ENCODE data around the gene ANAPC1.

ANAPC1 gene

DNA sequence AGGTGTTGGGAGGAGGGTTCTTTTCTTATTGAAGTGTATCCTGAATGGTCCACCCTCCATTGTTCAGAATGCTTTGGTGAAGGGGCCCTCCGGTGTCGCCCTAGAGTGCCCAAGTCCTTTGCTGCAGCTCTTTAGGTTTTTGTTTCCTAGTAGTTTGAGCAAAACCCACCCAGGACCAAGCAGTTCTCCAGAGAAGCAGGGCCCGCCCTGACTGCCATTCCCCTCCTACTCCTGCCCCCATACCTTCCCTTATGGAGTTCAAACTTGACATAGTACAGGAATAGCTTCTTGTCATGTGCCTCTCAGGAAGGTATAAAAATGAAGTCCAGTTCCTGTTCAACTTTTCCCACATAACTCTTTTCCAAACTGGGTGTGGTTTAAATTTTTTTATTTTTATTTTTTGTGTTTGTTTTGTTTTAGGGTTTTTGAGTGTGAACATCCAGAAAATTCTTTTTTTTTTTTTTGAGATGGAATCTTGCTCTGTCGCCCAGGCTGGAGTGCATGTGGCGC lies 20.0 kb upstream of the ANAPC1 start:
- H3K36me3 ChIP-seq (ENCODE audit: insufficient read depth, low read length): no peaks in the 10 kb centered on the region
- H3K4me2 ChIP-seq (ENCODE audit: low read depth, low read length, poor library complexity, severe bottlenecking): peak overlapping the region; percentile 26
- TF ChIP-seq EZH2phosphoT487 (IDR thresholded peaks at IDR 0.05; ENCODE audit: borderline replicate concordance): no peak
- no peaks in the 10 kb centered on the region for H3K9me2 ChIP-seq (replicated peaks; ENCODE audit: low read depth, low read length)
- H3K79me2 ChIP-seq (ENCODE audit: insufficient read depth, low read length): peaks cover 20% of the 10 kb centered on the region; the same call in 1 of the 2 replicates
- H3K4me3 ChIP-seq (ENCODE audit: low read length, poor library complexity, severe bottlenecking): no peak overlapping the region
- H3K4me1 ChIP-seq (ENCODE audit: insufficient read depth, low read length, poor library complexity, severe bottlenecking): peaks cover 47% of the 10 kb centered on the region
- no peaks in the 10 kb centered on the region for H3K9me3 ChIP-seq (ENCODE audit: insufficient read depth, low read depth, low read length)
- no peaks in the 10 kb centered on the region for H4K20me1 ChIP-seq (ENCODE audit: insufficient read depth, low read length, poor library complexity, severe bottlenecking)
- peaks cover 10% of the 10 kb centered on the region for H3F3A ChIP-seq (ENCODE audit: low read depth)
- H2AFZ ChIP-seq (ENCODE audit: low read length): no peak overlapping the region
- H3K27me3 ChIP-seq (ENCODE audit: insufficient read depth, low read length, poor library complexity, severe bottlenecking): no peaks in the 10 kb centered on the region
- no peak overlapping the region for H3K9ac ChIP-seq (ENCODE audit: low read depth, low read length, poor library complexity, severe bottlenecking)

DNA sequence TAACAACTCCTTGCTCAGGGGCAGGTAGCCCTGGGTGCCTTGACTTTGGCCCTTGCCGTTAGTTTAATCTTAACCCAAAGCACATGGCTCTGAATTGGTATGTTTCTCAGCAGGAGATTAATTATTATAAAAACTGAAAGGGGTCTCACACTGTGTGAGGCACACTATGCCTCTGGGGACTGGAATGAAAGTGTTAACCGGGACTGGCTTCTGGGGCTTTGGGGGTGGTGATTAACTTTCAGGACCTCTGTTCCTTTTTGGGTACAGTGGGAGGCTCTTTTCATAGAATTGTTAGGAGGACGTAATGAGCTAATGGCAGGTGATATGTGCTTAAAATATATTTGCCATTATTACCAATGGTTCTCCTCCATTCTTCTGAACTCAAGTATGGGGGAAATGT lies 19.5 kb upstream of the ANAPC1 start:
- Histone ChIP-seq H3K4me2 (ENCODE audit: low read depth, low read length, poor library complexity, severe bottlenecking) (peak overlapping the region; percentile 26), H4K20me1 (ENCODE audit: insufficient read depth, low read length, poor library complexity, severe bottlenecking) (no peaks in the 10 kb centered on the region), H3K4me3 (ENCODE audit: low read length, poor library complexity, severe bottlenecking) (no peak overlapping the region), H3K9me2 (replicated peaks; ENCODE audit: low read depth, low read length) (no peaks in the 10 kb centered on the region), H3K27me3 (ENCODE audit: insufficient read depth, low read length, poor library complexity, severe bottlenecking) (no peaks in the 10 kb centered on the region), H3F3A (ENCODE audit: low read depth) (peaks cover 10% of the 10 kb centered on the region), H3K4me1 (ENCODE audit: insufficient read depth, low read length, poor library complexity, severe bottlenecking) (peaks cover 49% of the 10 kb centered on the region), H3K9me3 (ENCODE audit: insufficient read depth, low read depth, low read length) (no peaks in the 10 kb centered on the region), H3K36me3 (ENCODE audit: insufficient read depth, low read length) (no peaks in the 10 kb centered on the region), H3K79me2 (ENCODE audit: insufficient read depth, low read length) (peaks cover 24% of the 10 kb centered on the region; the same call in 1 of the 2 replicates), H3K9ac (ENCODE audit: low read depth, low read length, poor library complexity, severe bottlenecking) (no peak overlapping the region), H2AFZ (ENCODE audit: low read length) (no peak overlapping the region)
- TF ChIP-seq EZH2phosphoT487 (IDR thresholded peaks at IDR 0.05; ENCODE audit: borderline replicate concordance): no peak
- TF ChIP-seq, protein P1, sequence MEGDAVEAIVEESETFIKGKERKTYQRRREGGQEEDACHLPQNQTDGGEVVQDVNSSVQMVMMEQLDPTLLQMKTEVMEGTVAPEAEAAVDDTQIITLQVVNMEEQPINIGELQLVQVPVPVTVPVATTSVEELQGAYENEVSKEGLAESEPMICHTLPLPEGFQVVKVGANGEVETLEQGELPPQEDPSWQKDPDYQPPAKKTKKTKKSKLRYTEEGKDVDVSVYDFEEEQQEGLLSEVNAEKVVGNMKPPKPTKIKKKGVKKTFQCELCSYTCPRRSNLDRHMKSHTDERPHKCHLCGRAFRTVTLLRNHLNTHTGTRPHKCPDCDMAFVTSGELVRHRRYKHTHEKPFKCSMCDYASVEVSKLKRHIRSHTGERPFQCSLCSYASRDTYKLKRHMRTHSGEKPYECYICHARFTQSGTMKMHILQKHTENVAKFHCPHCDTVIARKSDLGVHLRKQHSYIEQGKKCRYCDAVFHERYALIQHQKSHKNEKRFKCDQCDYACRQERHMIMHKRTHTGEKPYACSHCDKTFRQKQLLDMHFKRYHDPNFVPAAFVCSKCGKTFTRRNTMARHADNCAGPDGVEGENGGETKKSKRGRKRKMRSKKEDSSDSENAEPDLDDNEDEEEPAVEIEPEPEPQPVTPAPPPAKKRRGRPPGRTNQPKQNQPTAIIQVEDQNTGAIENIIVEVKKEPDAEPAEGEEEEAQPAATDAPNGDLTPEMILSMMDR (conservative IDR thresholded peaks at IDR 0.05; ENCODE audit: low read length): no peak

DNA sequence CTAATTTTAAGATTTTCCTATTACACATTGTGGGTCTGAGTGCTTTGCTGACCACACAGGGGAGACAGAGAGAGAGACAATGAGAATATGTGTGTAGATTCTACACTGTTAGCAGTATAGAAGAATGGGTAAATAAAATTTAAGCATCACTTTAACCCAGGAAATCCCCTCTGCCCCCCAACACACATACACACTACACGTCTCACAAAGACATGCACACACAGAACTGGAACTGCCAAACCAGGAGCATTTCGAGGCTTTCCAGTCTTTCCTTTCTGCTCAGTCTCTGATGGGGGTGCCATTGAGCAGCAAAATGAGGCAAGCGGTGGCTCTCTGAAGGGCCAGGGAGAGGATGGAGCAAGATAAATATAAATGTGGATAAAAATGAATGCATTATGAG lies 16.9 kb upstream of the ANAPC1 start:
- TF ChIP-seq, protein P1 (conservative IDR thresholded peaks at IDR 0.05; ENCODE audit: low read length): peak; percentile 64
- no peak for TF ChIP-seq EZH2phosphoT487 (IDR thresholded peaks at IDR 0.05; ENCODE audit: borderline replicate concordance)
- peak overlapping the region; percentile 91 for H3K4me2 ChIP-seq (ENCODE audit: low read depth, low read length, poor library complexity, severe bottlenecking)
- H2AFZ ChIP-seq (ENCODE audit: low read length): no peak overlapping the region
- no peaks in the 10 kb centered on the region for H3K9me2 ChIP-seq (replicated peaks; ENCODE audit: low read depth, low read length)
- H3K9me3 ChIP-seq (ENCODE audit: insufficient read depth, low read depth, low read length): no peaks in the 10 kb centered on the region
- H3K27me3 ChIP-seq (ENCODE audit: insufficient read depth, low read length, poor library complexity, severe bottlenecking): no peaks in the 10 kb centered on the region
- H3K4me3 ChIP-seq (ENCODE audit: low read length, poor library complexity, severe bottlenecking): peak overlapping the region; percentile 79
- H3K79me2 ChIP-seq (ENCODE audit: insufficient read depth, low read length): peaks cover 21% of the 10 kb centered on the region; the same call in 1 of the 2 replicates
- peaks cover 43% of the 10 kb centered on the region for H3K4me1 ChIP-seq (ENCODE audit: insufficient read depth, low read length, poor library complexity, severe bottlenecking)
- no peak overlapping the region for H3K9ac ChIP-seq (ENCODE audit: low read depth, low read length, poor library complexity, severe bottlenecking)
- no peaks in the 10 kb centered on the region for H3K36me3 ChIP-seq (ENCODE audit: insufficient read depth, low read length)
- H4K20me1 ChIP-seq (ENCODE audit: insufficient read depth, low read length, poor library complexity, severe bottlenecking): no peaks in the 10 kb centered on the region
- peaks cover 10% of the 10 kb centered on the region for H3F3A ChIP-seq (ENCODE audit: low read depth)
